Thyroid gland (tissue), 4 donors: ENCODE data around the gene CCDC68. TPM values are rescaled to one million over a fixed set of nuclear protein-coding genes. Genes with fewer than 3 reads are reported as not detected.
"Not testable (repeated sequence)": the region's sequence is repeated elsewhere in the genome, so short reads cannot be mapped to it uniquely, and the experiment has no call there.

Experiments used
- DNase-seq, 2 donors: peaks; one replicate each; pipeline ENCODE4 v3.0.0-alpha.2; 2019
- H3K27ac ChIP-seq, 3 donors: fragments of 200-600 bp; sonication (generic); 1 replicate in 2 of 3; 2 replicates in 1 of 3; pipeline ENCODE4 v1.5.1; 2016 to 2019; ENCODE audit warnings: mild to moderate bottlenecking in 1 of 3, moderate library complexity in 1 of 3
- H3K27me3 ChIP-seq: fragments of 200-600 bp; sonication (generic); one replicate; pipeline ENCODE4 v1.5.1; 2019
- H3K36me3 ChIP-seq, 2 donors: fragments of 200-600 bp; sonication (generic); one replicate each; pipeline ENCODE4 v1.5.1; 2016 to 2019
- H3K4me1 ChIP-seq, 2 donors: fragments of 200-600 bp; sonication (generic); one replicate each; pipeline ENCODE4 v1.5.1; 2017 to 2019
- H3K4me3 ChIP-seq, 3 donors: fragments of 200-600 bp; sonication (generic); replicated peaks in 1 of 3; 1 replicate in 2 of 3; 2 replicates in 1 of 3; pipeline ENCODE4 v1.5.1; 2016; ENCODE audit warnings: mild to moderate bottlenecking in 1 of 3
- H3K9me3 ChIP-seq: fragments of 200-600 bp; sonication (generic); one replicate; pipeline ENCODE4 v1.5.1; 2017
- POLR2A ChIP-seq, 2 donors: fragments of 450-650 bp; IDR thresholded peaks; one replicate each; pipeline ENCODE4 v1.6.1; 2017; ENCODE audit warnings: antibody characterized with exemption in 2 of 2, mild to moderate bottlenecking in 2 of 2, moderate library complexity in 1 of 2
- WGBS, 2 donors: methylation state at CpG; one replicate each; pipeline ENCODE4 v1.1.5; 2017; 5-methylcytosine and 5-hydroxymethylcytosine counted together
- intact Hi-C: fragments of 100-400 bp; cut with DNase I; formaldehyde crosslinking; loops from one replicate; pipeline ENCODE4 v1.15.1; 2023
- total RNA-seq, 4 donors: library from RNA; depleted of rRNA; stranded (reverse); fragments of >200 nt; gene quantifications; one replicate each; pipeline ENCODE4 v1.2.3, GENCODE V29; 2016
- TF ChIP-seq, protein P1 (sequence below), 6 experiments: fragments of 200-600 bp in 3 of 6; fragments of 450-650 bp in 3 of 6; sonication (generic) in 3 of 6; IDR thresholded peaks; one replicate each; pipeline ENCODE4 v1.5.1; 2016 to 2019; ENCODE audit warnings: antibody characterized with exemption in 6 of 6, mild to moderate bottlenecking in 2 of 6, inconsistent platforms in 1 of 6, moderate library complexity in 1 of 6

The CCDC68 gene
- total RNA-seq, 4 donors from 2014 or later, result 1.4 to 16.2 (median 3.4) TPM

DNA sequence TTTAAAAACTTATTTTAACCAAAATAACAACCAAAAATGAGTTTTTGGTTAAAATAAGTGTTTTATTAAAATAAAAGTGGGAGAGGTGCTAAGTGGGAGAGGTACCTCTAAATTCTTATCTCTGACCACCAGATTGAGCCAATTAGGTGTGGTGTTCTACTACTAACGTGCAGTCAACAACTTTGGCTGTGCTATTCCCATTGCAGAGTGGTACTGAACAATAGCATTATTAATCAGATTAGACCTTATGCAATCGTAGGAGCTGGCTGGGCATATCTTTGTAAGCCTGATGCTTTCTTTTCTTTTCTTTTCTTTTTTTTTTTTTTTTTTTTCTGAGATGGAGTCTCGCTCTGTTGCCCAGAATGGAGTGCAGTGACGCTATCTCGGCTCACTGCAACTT is 92.1 kb downstream of the CCDC68 start:
- H3K9me3 ChIP-seq, result no peaks in the 10 kb centered on the region
- no peaks in the 10 kb centered on the region for H3K27me3 ChIP-seq
- intact Hi-C loops, result no loop called here
- no peak for TF ChIP-seq POLR2A (IDR thresholded peaks at IDR 0.05)
- TF ChIP-seq, protein P1, sequence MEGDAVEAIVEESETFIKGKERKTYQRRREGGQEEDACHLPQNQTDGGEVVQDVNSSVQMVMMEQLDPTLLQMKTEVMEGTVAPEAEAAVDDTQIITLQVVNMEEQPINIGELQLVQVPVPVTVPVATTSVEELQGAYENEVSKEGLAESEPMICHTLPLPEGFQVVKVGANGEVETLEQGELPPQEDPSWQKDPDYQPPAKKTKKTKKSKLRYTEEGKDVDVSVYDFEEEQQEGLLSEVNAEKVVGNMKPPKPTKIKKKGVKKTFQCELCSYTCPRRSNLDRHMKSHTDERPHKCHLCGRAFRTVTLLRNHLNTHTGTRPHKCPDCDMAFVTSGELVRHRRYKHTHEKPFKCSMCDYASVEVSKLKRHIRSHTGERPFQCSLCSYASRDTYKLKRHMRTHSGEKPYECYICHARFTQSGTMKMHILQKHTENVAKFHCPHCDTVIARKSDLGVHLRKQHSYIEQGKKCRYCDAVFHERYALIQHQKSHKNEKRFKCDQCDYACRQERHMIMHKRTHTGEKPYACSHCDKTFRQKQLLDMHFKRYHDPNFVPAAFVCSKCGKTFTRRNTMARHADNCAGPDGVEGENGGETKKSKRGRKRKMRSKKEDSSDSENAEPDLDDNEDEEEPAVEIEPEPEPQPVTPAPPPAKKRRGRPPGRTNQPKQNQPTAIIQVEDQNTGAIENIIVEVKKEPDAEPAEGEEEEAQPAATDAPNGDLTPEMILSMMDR (IDR thresholded peaks at IDR 0.05), result no peak
- WGBS, 2 donors, result 92 to 96% methylated on average over 5 of the region's 5 CpGs
- no peak for DNase-seq
- H3K27ac ChIP-seq, result no peak overlapping the region
- no peaks in the 10 kb centered on the region for H3K4me1 ChIP-seq
- H3K4me3 ChIP-seq, result no peak overlapping the region
- no peaks in the 10 kb centered on the region for H3K36me3 ChIP-seq

DNA sequence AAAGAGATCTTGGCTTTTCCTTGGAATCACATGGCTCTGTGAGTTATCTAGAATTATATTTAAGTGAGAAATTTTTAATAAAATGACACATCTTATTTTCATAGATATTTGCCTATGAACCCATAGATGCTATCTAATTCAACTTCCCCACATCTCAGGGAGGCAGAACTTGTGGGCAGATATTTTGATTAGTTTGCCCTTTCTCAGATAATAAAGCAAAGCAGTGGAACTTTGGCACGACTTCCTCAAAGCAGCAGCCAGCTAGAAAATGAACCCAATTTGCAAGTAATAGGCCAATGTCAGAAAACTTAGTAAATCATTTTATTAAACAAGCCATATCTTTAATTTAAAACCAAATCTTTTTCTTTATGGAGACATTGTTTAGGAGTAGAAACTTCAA is 98.3 kb downstream of the CCDC68 start:
- Histone ChIP-seq H3K27me3 (no peaks in the 10 kb centered on the region), H3K27ac (no peak overlapping the region), H3K4me3 (no peak overlapping the region), H3K36me3 (no peaks in the 10 kb centered on the region), H3K9me3 (no peaks in the 10 kb centered on the region), H3K4me1 (no peaks in the 10 kb centered on the region)
- WGBS, 2 donors, result 59 to 69% methylated on average over 1 of the region's 1 CpG
- TF ChIP-seq, protein P1 (IDR thresholded peaks at IDR 0.05), result no peak
- no peak for TF ChIP-seq POLR2A (IDR thresholded peaks at IDR 0.05)
- DNase-seq, result no peak
- intact Hi-C loops, result no loop called here

DNA sequence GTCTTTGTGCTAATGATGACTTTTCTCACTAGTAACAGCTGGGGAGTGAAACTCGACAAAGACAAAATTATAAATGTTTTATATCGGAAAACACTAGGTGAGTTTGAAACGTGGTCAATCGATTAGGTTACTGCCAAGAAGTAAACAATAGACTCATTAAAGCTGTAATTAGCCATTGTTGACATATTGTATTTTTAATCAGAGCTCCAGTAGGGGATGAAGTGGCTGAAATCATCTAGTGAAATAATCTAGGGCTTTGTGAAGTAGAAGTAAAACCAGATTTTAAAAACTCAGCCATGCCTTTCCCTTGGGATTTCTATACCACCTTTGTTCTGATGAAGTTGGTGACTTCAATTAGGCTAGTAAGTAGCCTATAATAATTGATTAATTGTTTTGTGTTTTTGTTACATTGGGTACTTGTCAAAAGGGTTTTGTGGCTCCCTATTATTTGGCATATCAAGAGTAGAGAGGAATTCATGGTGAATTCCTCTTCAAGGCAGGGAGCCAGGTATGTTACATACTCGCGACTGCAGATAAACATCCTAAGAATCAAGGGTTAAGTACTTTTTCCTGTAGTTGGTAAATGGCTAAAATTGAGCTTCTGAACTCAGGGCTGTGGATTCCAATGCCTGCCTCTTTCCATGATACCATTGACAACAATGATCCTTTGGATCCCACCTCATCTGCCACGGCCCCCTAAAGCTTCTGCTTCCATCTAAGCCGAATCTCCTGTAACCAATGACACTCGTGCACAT is 99.4 kb downstream of the CCDC68 start:
- WGBS, 2 donors, result 79 to 81% methylated on average over 9 of the region's 9 CpGs
- no peak for DNase-seq
- TF ChIP-seq, protein P1 (IDR thresholded peaks at IDR 0.05), result no peak
- TF ChIP-seq POLR2A (IDR thresholded peaks at IDR 0.05), result no peak

DNA sequence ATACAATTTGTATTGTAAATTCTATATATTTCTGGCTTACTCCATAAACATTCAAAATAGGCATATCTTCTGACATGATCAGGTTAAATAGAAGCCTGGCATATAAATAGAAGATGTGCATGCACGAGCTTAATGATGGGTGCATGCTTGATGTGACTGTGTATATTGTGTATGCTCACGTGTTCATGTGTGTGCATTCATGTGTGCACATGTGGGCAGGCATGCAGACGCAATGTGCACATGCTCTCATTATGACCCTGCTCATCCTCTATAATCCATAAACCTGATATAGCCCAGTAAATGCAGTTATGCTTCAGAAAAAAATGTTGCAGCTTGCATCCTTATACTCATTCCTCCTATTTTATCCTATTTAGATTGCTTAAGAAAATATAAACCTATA is 101.8 kb downstream of the CCDC68 start:
- H3K4me1 ChIP-seq, result no peaks in the 10 kb centered on the region
- H3K4me3 ChIP-seq, result no peak overlapping the region
- TF ChIP-seq, protein P1 (IDR thresholded peaks at IDR 0.05), result no peak
- no peak for TF ChIP-seq POLR2A (IDR thresholded peaks at IDR 0.05)
- H3K9me3 ChIP-seq, result no peaks in the 10 kb centered on the region
- DNase-seq, result no peak
- no peaks in the 10 kb centered on the region for H3K36me3 ChIP-seq
- H3K27ac ChIP-seq, result no peak overlapping the region
- intact Hi-C loops, result no loop called here
- H3K27me3 ChIP-seq, result no peaks in the 10 kb centered on the region
- 88% methylated on average over 3 of the region's 3 CpGs for WGBS, 2 donors

More for the DNA sequence above, 99.4 kb downstream of the CCDC68 start:
- H3K9me3 ChIP-seq, result no peaks in the 10 kb centered on the region
- H3K36me3 ChIP-seq, result no peaks in the 10 kb centered on the region
- no peaks in the 10 kb centered on the region for H3K27me3 ChIP-seq
- H3K4me3 ChIP-seq, result no peak overlapping the region
- intact Hi-C loops, result no loop called here
- H3K4me1 ChIP-seq, result no peaks in the 10 kb centered on the region
- no peak overlapping the region for H3K27ac ChIP-seq

DNA sequence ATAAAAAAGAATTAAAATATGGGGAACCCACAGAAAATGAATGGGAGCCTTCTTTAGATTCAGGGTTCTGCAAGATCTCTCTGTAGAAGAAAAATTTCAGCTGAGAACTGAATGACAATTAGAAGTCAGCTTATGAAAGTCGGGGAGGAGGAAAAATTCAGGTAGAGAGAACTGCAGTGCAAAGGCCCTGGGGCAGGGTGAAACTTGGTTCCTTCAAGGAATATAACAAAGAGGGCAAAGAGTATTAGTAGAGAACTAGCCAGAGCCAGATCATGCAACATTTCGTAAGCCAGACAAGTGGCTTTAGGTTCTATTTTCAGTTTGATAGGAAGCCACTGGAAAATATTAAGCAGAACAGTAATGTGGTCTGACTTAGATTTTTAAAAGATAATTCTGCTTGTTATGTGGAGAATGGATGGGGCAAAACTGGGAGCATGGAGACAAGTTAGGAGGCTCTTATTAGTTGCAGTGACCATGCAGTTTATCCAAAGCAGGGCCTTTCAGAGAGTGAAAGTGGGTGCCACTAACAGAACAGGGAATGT is 103.1 kb downstream of the CCDC68 start:
- Histone ChIP-seq H3K4me1 (no peaks in the 10 kb centered on the region), H3K4me3 (no peak overlapping the region), H3K27ac (no peak overlapping the region), H3K27me3 (no peaks in the 10 kb centered on the region), H3K36me3 (no peaks in the 10 kb centered on the region), H3K9me3 (no peaks in the 10 kb centered on the region)
- 62 to 93% methylated on average over 2 of the region's 2 CpGs for WGBS, 2 donors
- TF ChIP-seq POLR2A (IDR thresholded peaks at IDR 0.05), result no peak
- TF ChIP-seq, protein P1 (IDR thresholded peaks at IDR 0.05), result no peak
- intact Hi-C loops, result no loop called here
- no peak for DNase-seq

DNA sequence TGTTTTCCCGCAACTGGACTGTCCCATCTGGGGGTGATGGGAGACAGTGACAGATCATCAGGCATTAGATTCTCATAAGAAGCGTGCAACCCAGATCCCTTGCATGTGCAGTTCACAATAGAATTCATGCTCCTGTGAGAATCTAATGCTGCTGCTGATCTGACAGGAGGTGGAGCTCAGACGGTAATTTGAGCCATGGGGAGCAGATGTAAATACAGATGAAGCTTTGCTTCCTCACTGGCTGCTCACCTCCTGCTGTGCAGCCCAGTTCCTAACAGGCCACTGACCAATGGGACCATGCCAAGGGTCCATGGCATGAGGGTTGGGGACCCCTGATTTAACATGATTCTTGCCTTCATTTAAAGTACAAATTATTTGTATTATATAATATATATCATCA is 104.2 kb downstream of the CCDC68 start:
- intact Hi-C loops, H3K4me1 ChIP-seq, H3K27ac ChIP-seq, H3K4me3 ChIP-seq, DNase-seq, H3K9me3 ChIP-seq, H3K36me3 ChIP-seq, H3K27me3 ChIP-seq: not testable (repeated sequence)
- 94 to 96% methylated on average over 3 of the region's 3 CpGs for WGBS, 2 donors
